HG03039 (cell line): ENCODE data around the gene ZC3H18.
A peak's percentile ranks its signal among the peaks of the same experiment; 100 is the strongest.
"Not testable (repeated sequence)": the region's sequence is repeated elsewhere in the genome, so short reads cannot be mapped to it uniquely, and the experiment has no call there.

ENCODE experiments used
- ATAC-seq: cut with Tn5 transposase; IDR thresholded peaks from one replicate; pipeline ENCODE4 v1.9.1; 2021; ENCODE audit warnings: mild to moderate bottlenecking, moderate library complexity; ENCODE audit not compliant: unreplicated experiment

The ZC3H18 gene

GRCh38 chr16:88651989-88652761 is 82.0 kb downstream of the ZC3H18 start:
- no peak for ATAC-seq

GRCh38 chr16:88652762-88653063 is 82.5 kb downstream of the ZC3H18 start:
- ATAC-seq: no peak

DNA sequence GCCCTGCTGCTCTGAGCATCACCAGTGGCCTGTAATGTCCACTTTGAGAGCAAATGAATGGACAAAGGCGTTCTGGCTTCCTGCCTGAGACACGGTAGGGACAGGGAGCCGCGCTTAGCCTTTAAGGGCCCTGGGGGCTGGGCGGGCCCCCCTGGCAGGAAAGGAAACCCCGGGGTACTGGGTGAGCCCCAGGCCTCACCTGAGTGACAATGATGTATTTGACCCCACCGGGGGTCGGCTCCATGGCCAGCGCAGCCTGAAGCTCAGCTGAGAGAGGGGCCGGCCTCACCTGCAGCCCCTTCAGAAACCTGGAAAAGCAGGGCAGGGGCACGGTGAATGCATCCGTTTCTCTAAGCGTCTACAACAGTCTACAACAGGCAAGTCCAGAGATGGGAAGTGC is 82.9 kb downstream of the ZC3H18 start:
- no peak for ATAC-seq

DNA sequence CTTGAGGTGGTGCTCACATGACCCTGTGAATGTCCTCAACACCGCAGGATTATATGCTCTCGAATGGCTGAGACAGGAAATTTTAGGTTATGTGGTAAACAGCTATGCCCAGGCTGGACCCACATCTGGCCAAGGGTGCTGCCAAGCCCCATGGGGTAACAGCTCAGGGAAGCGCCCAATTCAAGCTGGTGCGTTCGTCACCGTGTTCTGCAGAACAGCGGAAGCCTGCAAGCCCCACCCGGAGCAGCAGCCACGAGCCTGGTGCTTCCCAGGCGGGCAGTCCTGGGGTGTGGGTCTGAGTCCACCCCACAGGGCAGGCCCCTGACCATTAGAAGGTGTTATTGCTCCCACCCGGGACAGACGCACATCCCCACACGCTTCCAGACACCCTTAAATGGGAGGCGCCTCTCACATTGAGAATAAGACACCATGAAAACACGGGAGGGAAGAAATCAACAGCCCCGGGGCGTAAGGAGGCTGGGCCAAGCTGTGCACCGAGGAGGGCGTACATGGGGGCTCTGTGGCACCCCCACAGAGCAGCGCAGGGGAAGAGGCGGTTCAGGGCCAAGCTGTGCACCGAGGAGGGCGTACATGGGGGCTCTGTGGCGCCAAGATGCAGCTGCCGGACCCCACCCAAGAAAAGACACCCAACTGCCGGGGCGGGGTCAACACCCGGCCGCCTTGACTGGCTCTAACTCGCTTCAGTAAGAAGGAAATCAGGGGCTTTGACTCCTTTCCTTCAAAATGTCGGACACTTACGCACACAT is 83.6 kb downstream of the ZC3H18 start:
- ATAC-seq: no peak

GRCh38 chr16:88654363-88655052 is 84.3 kb downstream of the ZC3H18 start:
- ATAC-seq: no peak

DNA sequence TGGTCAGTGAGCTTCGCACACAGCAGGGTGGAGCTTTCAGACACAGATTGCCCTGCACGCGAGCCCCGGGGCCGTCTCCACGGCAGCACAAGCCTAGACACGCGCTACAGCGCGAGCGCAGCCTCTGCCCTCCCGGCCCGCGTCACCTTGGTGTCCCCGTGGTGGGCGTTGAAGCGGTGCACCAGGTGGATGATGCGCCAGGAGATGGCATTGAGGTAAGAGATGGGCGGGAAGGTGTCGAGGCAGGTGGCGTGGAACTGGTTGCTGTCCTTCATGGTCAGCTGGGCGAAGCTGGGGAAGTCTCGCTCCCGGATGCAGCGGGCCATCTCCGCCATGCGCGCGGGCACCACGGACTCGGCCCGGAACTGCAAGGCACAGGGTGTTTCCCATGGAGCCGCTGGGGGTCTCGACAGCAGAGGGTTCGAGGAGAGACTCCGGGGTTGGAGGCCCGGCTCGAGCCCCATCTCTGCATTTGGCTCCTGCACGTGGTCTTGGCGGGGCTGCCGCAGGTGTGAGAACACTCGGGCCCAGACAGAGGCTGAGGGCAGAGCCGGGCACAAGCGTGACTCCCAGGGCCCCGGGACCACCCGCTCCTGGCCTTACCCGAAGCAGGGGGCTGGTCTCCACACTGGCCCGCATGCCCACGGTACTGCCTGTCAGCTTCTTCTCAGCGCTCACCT is 85.0 kb downstream of the ZC3H18 start:
- no peak for ATAC-seq

GRCh38 chr16:88655733-88656281 is 85.6 kb downstream of the ZC3H18 start:
- ATAC-seq: no peak

DNA sequence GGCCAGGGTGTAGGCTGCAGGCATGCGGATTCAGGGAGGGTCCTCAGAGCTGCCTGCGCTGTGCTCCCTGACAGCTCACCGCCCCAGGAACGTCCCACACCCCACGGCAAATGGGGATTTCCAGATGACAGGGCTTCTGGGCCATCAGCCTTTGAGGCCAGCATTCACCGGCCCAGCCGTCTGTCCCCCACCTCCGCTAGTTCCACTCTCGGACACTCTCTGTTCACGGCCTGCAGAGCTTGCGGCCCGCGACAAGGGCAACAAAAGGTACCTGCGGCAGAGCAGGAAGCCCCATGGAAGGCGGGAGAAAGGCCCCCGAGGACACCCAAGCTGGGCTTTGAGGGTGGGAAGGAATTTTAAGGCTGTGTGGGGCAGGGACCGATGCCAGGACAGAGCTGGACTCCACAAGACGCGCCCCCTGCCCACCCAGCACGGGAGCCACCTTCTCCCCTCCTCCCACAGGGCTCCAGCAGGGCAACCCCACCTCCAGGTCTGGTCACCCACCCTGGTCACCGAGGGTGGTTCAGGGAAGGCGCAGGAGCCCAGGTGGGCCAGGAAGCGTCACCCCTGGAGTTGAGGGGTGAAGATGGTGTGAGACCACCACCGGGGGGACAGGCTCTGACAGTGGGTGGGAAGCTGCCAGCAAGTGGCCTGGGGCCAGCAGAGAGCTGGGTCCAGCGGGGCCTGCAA is 86.2 kb downstream of the ZC3H18 start:
- ATAC-seq: no peak

DNA sequence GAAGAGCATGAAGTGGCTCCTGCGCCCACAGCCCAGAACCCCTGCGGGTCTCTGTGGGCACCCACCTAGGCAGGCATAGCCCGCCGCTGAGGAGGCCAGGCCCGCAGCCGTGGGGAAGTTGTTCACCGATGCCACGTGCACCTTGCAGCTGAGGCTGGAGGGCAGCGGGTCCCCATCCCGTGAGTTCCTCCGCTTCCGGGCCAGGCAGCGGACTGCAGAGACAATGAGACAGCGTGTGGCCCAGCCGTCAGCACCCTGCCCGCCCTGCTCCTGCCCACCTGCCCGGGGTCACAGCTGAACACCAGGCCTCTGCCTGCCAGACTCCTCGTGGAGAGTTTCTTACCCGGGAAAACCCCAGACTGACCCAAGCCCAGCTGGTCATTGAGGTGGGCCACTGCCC is 87.2 kb downstream of the ZC3H18 start:
- no peak for ATAC-seq

- ATAC-seq: no peak
These were observed 88.5 kb downstream of the ZC3H18 start for GRCh38 chr16:88658714-88659113.

GRCh38 chr16:88659160-88659559 is 89.0 kb downstream of the ZC3H18 start:
- no peak for ATAC-seq

DNA sequence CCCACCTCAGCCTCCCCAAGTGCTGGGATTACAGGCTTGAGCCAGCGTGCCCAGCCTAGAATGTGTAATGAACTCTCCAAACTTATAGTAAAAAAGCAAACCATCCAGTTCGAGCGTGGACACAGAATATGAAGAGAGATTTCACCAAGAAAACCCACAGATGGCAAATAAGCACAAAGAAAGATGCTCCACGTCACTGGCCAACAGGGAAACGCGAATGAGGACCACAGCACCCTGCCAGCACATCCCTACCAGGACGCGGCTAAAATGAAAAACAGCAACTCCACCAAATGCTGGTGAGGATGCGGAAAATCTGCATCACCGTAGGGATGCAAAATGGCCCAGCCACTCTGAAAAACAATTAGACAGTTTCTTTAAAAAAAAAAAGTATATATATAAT is 91.3 kb downstream of the ZC3H18 start:
- no peak for ATAC-seq

- ATAC-seq: no peak
These were observed 92.1 kb downstream of the ZC3H18 start for GRCh38 chr16:88662222-88662842.

GRCh38 chr16:88662843-88663606 is 92.8 kb downstream of the ZC3H18 start, which contains the start of gene MVD:
Gene MVD (minus strand): TSS chr16:88663091. CDS start chr16:88663080, 11 bp downstream.
- ATAC-seq: peak; percentile 92

DNA sequence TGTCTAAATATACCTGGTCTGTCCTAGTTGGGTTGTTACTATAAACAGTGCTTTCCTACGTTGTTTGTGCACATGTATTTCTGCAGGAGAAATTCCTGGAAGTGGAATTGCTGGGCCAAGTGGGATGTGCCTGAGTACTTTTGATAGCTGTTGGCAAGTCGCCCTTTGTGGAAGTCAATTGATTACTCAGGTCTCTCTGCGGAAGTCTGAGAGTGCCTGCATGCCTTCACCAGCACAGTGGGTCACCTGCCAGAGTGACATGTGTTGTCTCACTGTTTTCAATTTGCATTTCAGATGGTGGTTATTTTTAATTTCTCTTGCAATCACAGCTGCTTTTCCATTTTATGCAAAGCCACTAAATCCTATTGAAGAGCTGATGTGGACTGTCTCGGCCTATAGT is 94.9 kb downstream of the ZC3H18 start:
- no peak for ATAC-seq

GRCh38 chr16:88665570-88665969 is 95.4 kb downstream of the ZC3H18 start:
- ATAC-seq: no peak

GRCh38 chr16:88667461-88667860 is 97.3 kb downstream of the ZC3H18 start:
- no peak for ATAC-seq

- not testable (repeated sequence) for ATAC-seq
These were observed 99.3 kb downstream of the ZC3H18 start for GRCh38 chr16:88669493-88669892.

DNA sequence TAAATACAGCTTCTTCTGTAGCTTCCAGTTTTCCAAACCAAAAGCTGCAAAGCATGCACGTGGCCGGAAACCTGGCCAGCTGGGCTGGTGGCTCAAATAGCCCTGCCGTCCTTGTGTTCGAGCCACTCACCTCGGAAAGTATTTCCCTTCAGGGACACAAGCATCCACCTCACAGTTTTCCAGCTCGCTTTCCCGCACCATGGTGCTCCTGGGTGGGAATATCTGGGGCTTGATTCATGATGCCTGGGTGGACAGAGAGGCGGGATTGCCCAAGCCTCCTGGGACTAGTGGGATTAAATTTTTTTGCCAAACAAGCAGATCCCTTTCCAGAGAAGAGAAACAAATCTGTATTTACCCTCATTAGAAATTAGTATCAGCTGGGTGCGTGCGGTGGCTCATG is 99.8 kb downstream of the ZC3H18 start:
- ATAC-seq: no peak
